Common myeloid progenitor, CD34-positive (primary cell): ENCODE measurements around the gene CCDC122.

ENCODE experiments used
- CTCF ChIA-PET: fragments of 350-600 bp; sonication (Branson Sonifier 250); formaldehyde crosslinking; loops from one replicate; lab custom pipeline; 2021; ENCODE audit warnings: antibody characterized with exemption; lab: Charles Lee
- POLR2A ChIA-PET: fragments of 350-600 bp; sonication (Branson Sonifier 250); formaldehyde crosslinking; loops from one replicate; lab custom pipeline; 2021; ENCODE audit warnings: antibody characterized with exemption; lab: Charles Lee
- DNase-seq, 3 donors: peaks; one replicate each; pipeline versions ENCODE4 v3.0.0 to v3.0.0-alpha.2; 2013
- H3K27ac ChIP-seq, 2 experiments: 1 replicate in 1 of 2; 2 replicates in 1 of 2; pipeline ENCODE4 v1.7.0; 2013; ENCODE audit warnings: inconsistent platforms in 2 of 2, low read length in 2 of 2, mild to moderate bottlenecking in 2 of 2, low read depth in 1 of 2, moderate library complexity in 1 of 2; ENCODE audit not compliant: severe bottlenecking in 2 of 2, insufficient read depth in 1 of 2, poor library complexity in 1 of 2
- H3K27me3 ChIP-seq, 5 experiments: replicated peaks in 2 of 5; 1 replicate in 3 of 5; 2 replicates in 2 of 5; pipeline versions ENCODE4 v1.6.1 to v1.7.0; 2013; ENCODE audit warnings: low read length in 4 of 5, mild to moderate bottlenecking in 2 of 5, moderate library complexity in 2 of 5, inconsistent platforms in 1 of 5; ENCODE audit not compliant: insufficient read depth in 5 of 5, control insufficient read depth in 4 of 5
- H3K36me3 ChIP-seq, 4 experiments: 1 replicate in 2 of 4; 2 replicates in 2 of 4; pipeline versions ENCODE4 v1.6.1 to v1.7.0; 2013; ENCODE audit warnings: low read length in 3 of 4, control low read depth in 1 of 4, mild to moderate bottlenecking in 1 of 4; ENCODE audit not compliant: control insufficient read depth in 4 of 4, insufficient read depth in 4 of 4
- H3K4me1 ChIP-seq, 4 experiments: 1 replicate in 3 of 4; 2 replicates in 1 of 4; pipeline versions ENCODE4 v1.6.1 to v1.7.1; 2013; ENCODE audit warnings: low read length in 3 of 4, mild to moderate bottlenecking in 3 of 4, control low read depth in 1 of 4, inconsistent platforms in 1 of 4, moderate library complexity in 1 of 4; ENCODE audit not compliant: control insufficient read depth in 4 of 4, insufficient read depth in 4 of 4; ENCODE audit errors: control extremely low read depth in 1 of 4
- H3K4me3 ChIP-seq, 7 experiments: 1 replicate in 4 of 7; 2 replicates in 3 of 7; pipeline versions ENCODE4 v1.5.1 to v1.7.0; 2013; ENCODE audit warnings: mild to moderate bottlenecking in 7 of 7, low read length in 6 of 7, moderate library complexity in 6 of 7, inconsistent platforms in 2 of 7, low read depth in 2 of 7, control low read depth in 1 of 7; ENCODE audit not compliant: insufficient read depth in 4 of 7, control insufficient read depth in 1 of 7; ENCODE audit errors: extremely low read depth in 1 of 7
- H3K9me3 ChIP-seq, 5 experiments: 1 replicate in 4 of 5; 2 replicates in 1 of 5; pipeline versions ENCODE4 v1.6.1 to v1.7.1; 2013; ENCODE audit warnings: low read length in 4 of 5, mild to moderate bottlenecking in 2 of 5, inconsistent platforms in 1 of 5, low read depth in 1 of 5, moderate library complexity in 1 of 5; ENCODE audit not compliant: control insufficient read depth in 4 of 5, insufficient read depth in 2 of 5; ENCODE audit errors: control extremely low read depth in 1 of 5
- WGBS: methylation state at CpG from one replicate; pipeline ENCODE4 v1.1.5; 2013; ENCODE audit not compliant: insufficient coverage; 5-methylcytosine and 5-hydroxymethylcytosine counted together

CCDC122 gene

DNA sequence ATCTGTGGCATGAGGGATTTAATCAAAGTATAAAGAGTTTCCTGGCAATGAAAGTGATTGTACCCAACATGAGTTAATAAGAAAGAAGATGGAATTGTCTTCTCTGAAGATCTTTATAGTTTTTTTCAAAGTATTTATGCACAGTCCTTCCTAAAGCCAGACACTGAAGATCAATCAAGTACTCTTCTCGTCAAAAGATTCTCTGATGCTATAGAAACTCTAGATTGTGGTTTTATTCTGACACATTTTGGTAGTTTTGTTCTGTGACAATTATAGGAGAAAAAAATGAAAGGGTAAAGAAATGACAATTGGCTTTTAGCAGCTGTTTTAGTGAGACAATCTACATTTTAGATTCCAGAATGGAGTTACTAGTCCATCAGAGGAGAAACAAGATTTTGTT lies 82.4 kb downstream of the CCDC122 start:
- Histone ChIP-seq H3K27me3 (no peaks in the 10 kb centered on the region), H3K9me3 (no peaks in the 10 kb centered on the region), H3K4me1 (peaks cover 0 to 4% (median 0%) of the 10 kb centered on the region in 4 experiments), H3K36me3 (no peaks in the 10 kb centered on the region), H3K27ac (no peak overlapping the region), H3K4me3 (no peak overlapping the region)
- no peak for DNase-seq
- CTCF ChIA-PET: no interaction called here
- WGBS: no CpG with 5 or more reads among the region's 1 CpG
- POLR2A ChIA-PET: no interaction called here

DNA sequence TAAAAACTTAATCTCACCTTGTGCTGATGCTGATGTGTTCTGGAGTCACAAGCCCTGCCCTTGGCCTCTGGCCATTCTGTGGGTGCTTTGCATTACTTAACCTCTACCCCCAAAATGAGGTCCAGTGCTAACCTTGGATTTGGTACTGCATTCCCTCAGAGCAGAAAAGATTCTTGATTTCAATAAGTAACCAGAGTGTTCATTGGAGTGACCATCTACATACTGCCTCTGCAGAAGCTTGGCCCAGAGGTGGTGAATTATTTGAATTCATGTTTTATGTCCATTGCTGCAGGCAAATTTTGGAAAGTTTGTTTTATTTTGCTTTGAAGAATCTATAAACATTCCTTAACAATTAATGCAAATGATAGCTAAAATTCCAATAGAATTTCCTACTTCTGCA lies 85.1 kb downstream of the CCDC122 start:
- H3K9me3 ChIP-seq: no peaks in the 10 kb centered on the region
- no peaks in the 10 kb centered on the region for H3K36me3 ChIP-seq
- DNase-seq: no peak
- no peak overlapping the region for H3K27ac ChIP-seq
- no peak overlapping the region for H3K4me3 ChIP-seq
- peaks cover 0 to 4% (median 0%) of the 10 kb centered on the region in 4 experiments for H3K4me1 ChIP-seq
- H3K27me3 ChIP-seq: peaks cover 0 to 2% (median 0%) of the 10 kb centered on the region in 5 experiments
- ChIA-PET CTCF (interaction anchor here (0.8 to 1.1 kb wide), 2 partner anchors 491 to 496 kb away, joined by 3 read pairs; no protein-coding TSS in a partner anchor), POLR2A (no interaction called here)

DNA sequence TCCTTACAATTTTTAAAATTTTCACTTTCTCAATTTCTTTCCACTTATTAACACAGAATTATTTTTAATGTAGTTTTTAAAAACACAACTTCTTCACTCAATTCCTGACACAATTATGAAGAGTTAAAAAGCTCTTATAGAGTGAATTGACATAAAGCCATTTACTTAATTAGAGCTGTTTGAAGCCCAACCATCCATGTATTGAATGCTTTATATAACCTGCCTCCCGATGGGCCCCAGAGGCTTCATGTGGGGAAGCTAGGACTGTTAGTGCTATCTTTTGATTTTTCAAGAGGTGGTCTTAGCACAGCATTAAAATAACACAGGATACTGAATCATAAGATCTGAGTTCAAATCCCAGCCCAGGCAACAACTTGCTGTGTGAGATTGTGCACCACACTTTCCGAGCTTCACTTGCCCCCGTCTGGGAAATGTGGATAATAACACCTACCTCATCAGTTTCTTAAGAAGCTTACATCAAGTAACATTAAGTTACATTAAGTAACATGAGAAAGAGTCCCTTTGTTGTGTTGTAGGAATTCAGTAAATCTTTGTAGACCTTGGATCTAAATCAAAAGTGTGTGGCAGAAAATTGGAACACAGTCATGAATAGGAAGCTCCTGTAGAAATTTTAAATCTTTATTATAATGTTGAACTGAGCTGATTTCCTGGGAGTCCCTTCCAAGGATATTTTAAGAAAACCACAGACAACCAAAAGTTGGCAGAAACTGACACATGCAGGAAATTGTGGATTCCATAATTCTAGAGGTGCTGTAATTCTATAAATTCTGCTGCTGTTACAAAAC lies 87.3 kb downstream of the CCDC122 start:
- Histone ChIP-seq H3K36me3 (no peaks in the 10 kb centered on the region), H3K9me3 (no peaks in the 10 kb centered on the region), H3K27ac (no peak overlapping the region), H3K4me1 (peaks cover 2 to 11% (median 5%) of the 10 kb centered on the region in 4 experiments), H3K4me3 (no peak overlapping the region), H3K27me3 (peaks cover 0 to 11% (median 7%) of the 10 kb centered on the region in 5 experiments)
- WGBS: no CpG with 5 or more reads among the region's 3 CpGs
- CTCF ChIA-PET: interaction anchor here (1.3 to 6.6 kb wide), 3 partner anchors 11 to 707 kb away, joined by 4 to 38 read pairs (median 6); no protein-coding TSS in a partner anchor
- POLR2A ChIA-PET: no interaction called here
- DNase-seq: no peak

DNA sequence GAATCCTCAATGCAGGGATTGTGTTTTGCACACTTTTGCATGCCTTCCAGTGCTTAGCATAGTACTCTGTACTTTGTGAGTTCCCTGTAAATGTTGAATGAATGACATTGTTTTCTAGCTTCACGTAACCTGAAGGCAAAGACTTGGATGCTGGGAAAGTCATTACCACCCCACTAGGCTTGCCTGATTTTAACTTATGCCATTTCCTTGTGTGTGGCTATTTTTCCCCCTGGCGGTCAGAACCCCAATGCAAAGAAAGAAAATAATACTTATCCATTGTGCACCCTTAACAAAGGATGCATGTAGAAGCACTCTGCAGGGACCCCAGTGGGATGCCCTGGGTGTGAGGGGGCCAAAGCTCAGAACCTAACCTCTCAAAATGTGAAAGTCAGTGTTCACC lies 91.5 kb downstream of the CCDC122 start:
- Histone ChIP-seq H3K4me1 (peaks cover 6 to 42% (median 26%) of the 10 kb centered on the region in 4 experiments), H3K27me3 (peaks cover 0 to 22% (median 7%) of the 10 kb centered on the region in 5 experiments), H3K4me3 (peak overlapping the region in 1 of 7 experiments; percentile 71), H3K9me3 (no peaks in the 10 kb centered on the region), H3K36me3 (no peaks in the 10 kb centered on the region), H3K27ac (no peak overlapping the region)
- ChIA-PET CTCF (interaction anchor here (0.6 to 6.6 kb wide), 5 partner anchors 13 to 485 kb away, joined by 3 to 38 read pairs (median 4); no protein-coding TSS in a partner anchor), POLR2A (no interaction called here)
- 86% methylated on average over 1 of the region's 2 CpGs for WGBS
- DNase-seq: peak in 2 of 3 donors; percentile 38 to 57

DNA sequence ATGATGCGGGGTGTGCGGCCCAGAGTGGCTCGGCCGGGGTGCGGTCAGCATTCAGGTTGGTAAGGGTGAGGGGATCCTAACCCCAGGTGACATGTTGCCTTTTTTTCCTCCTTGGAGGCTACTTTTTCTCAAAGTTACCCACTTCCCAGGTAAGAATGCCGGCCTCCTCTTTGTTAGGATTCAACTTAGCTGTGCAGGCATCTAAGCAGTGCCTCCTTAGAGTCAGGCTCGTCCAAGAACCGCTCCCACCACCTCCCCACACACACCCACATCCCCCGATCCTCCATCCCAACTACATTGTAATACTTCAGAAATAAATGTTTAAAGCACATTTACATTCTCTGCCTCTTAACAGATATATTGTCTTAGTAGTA lies 92.0 kb downstream of the CCDC122 start:
- H3K4me3 ChIP-seq: peak overlapping the region; percentile 46 to 78 (median 67)
- peaks cover 6 to 39% (median 26%) of the 10 kb centered on the region in 4 experiments for H3K4me1 ChIP-seq
- no peaks in the 10 kb centered on the region for H3K9me3 ChIP-seq
- no peaks in the 10 kb centered on the region for H3K36me3 ChIP-seq
- no peak overlapping the region for H3K27ac ChIP-seq
- ChIA-PET POLR2A (no interaction called here), CTCF (interaction anchor here (0.6 to 6.6 kb wide), 5 partner anchors 13 to 485 kb away, joined by 3 to 38 read pairs (median 4); no protein-coding TSS in a partner anchor)
- peaks cover 0 to 22% (median 7%) of the 10 kb centered on the region in 5 experiments for H3K27me3 ChIP-seq
- DNase-seq: no peak
- 2% methylated on average over 6 of the region's 9 CpGs for WGBS

DNA sequence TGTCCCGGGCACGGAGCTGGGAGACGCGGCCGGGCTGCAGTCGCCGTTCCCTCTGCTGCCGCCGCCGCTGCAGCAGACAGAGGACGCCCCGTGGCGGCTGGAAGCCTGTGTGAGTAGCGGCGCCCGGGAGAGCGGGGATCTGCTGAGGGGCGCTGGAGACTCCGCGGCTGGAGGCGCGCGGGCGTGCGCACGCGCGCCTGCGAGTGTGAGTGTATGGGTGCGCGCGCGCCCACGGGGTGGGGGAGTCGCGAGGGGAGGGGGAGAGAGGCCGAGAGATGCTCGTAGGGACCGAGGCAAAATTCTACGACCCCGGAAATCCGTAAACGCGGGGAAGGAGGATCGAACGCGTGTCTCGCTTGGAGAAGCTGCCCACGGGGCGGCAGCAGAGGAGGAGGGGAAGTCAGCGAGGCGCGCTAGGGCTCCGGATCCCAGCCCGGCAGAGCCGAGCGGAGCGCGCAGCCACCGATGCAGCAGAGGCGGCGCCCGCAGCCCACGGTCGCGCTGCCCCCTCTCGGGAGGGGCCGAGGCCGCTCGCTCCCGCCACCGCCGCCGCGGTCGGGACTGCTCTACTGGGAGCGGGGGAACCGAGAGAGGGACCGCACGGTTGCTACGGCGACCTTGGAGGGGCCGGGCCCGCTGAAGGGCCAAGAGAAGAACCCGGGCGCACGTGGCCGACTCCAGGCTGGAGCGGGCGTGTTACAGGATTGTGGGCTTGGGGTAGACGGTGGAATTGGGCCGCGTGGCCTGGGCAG lies 92.6 kb downstream of the CCDC122 start, which contains the start of gene ENOX1:
ENOX1 (minus strand) TSS at position 207 of the 752 bp plus-strand sequence.
- POLR2A ChIA-PET: no interaction called here
- WGBS: under 1% methylated on average over 78 of the region's 93 CpGs

More for the DNA sequence above, 92.6 kb downstream of the CCDC122 start, which contains the start of gene ENOX1:
- Histone ChIP-seq H3K4me3 (peak within 1 kb of the TSS; percentile 46 to 78 (median 67)), H3K36me3 (no peaks in the 10 kb centered on the region), H3K27me3 (peaks cover 0 to 22% (median 7%) of the 10 kb centered on the region in 5 experiments), H3K27ac (no peak within 1 kb of the TSS), H3K9me3 (no peaks in the 10 kb centered on the region), H3K4me1 (peaks cover 6 to 39% (median 26%) of the 10 kb centered on the region in 4 experiments)
- peak; percentile 53 to 77 (median 71) for DNase-seq
- CTCF ChIA-PET: interaction anchor here (1.1 to 6.6 kb wide), 4 partner anchors 17 to 556 kb away, joined by 3 to 38 read pairs (median 3); no protein-coding TSS in a partner anchor
